ENCODE data around the gene TRERF1. TPM values are rescaled to one million over a fixed set of nuclear protein-coding genes. Genes with fewer than 3 reads are reported as not detected.

TRERF1 gene
- total RNA-seq, 4 donors from 2014 or later, result 3.3 to 16.3 (median 7.2) TPM

- H3K4me3 ChIP-seq, result no peak overlapping the region
- TF ChIP-seq POLR2A (IDR thresholded peaks at IDR 0.05) (no peak), CTCF (IDR thresholded peaks at IDR 0.05) (no peak)
- no peak for DNase-seq
- H3K36me3 ChIP-seq, result no peaks in the 10 kb centered on the region
- H3K27me3 ChIP-seq, result no peaks in the 10 kb centered on the region
- no peak overlapping the region for H3K27ac ChIP-seq
- H3K4me1 ChIP-seq, result no peaks in the 10 kb centered on the region
- intact Hi-C loops (cut with DNase I; ENCODE audit: low total_unique reads), result no loop called here
- no peaks in the 10 kb centered on the region for H3K9me3 ChIP-seq
These were observed 17.5 kb downstream of the TRERF1 start for GRCh38 chr6:42434237-42434636.

GRCh38 chr6:42433409-42433808, 18.3 kb downstream of the TRERF1 start:
- Histone ChIP-seq H3K27me3 (no peaks in the 10 kb centered on the region), H3K4me1 (no peaks in the 10 kb centered on the region), H3K4me3 (no peak overlapping the region), H3K27ac (no peak overlapping the region), H3K9me3 (no peaks in the 10 kb centered on the region), H3K36me3 (no peaks in the 10 kb centered on the region)
- intact Hi-C loops (cut with DNase I; ENCODE audit: low total_unique reads), result no loop called here
- TF ChIP-seq CTCF (IDR thresholded peaks at IDR 0.05) (no peak), POLR2A (IDR thresholded peaks at IDR 0.05) (no peak)
- no peak for DNase-seq

GRCh38 chr6:42431877-42432276, 19.8 kb downstream of the TRERF1 start:
- H3K36me3 ChIP-seq, result no peaks in the 10 kb centered on the region
- no peak for DNase-seq
- H3K27ac ChIP-seq, result no peak overlapping the region
- no peak overlapping the region for H3K4me3 ChIP-seq
- intact Hi-C loops (cut with DNase I; ENCODE audit: low total_unique reads), result no loop called here
- TF ChIP-seq CTCF (IDR thresholded peaks at IDR 0.05) (no peak), POLR2A (IDR thresholded peaks at IDR 0.05) (no peak)
- no peaks in the 10 kb centered on the region for H3K9me3 ChIP-seq
- H3K27me3 ChIP-seq, result no peaks in the 10 kb centered on the region
- H3K4me1 ChIP-seq, result no peaks in the 10 kb centered on the region

GRCh38 chr6:42431356-42431755, 20.4 kb downstream of the TRERF1 start:
- no peak for TF ChIP-seq CTCF (IDR thresholded peaks at IDR 0.05)
- no peak for TF ChIP-seq POLR2A (IDR thresholded peaks at IDR 0.05)
- Histone ChIP-seq H3K4me3 (no peak overlapping the region), H3K36me3 (no peaks in the 10 kb centered on the region), H3K27ac (no peak overlapping the region), H3K9me3 (no peaks in the 10 kb centered on the region), H3K4me1 (no peaks in the 10 kb centered on the region), H3K27me3 (no peaks in the 10 kb centered on the region)
- DNase-seq, result no peak
- intact Hi-C loops (cut with DNase I; ENCODE audit: low total_unique reads), result no loop called here

GRCh38 chr6:42429836-42430235, 21.9 kb downstream of the TRERF1 start:
- Histone ChIP-seq H3K27ac (no peak overlapping the region), H3K36me3 (no peaks in the 10 kb centered on the region), H3K9me3 (no peaks in the 10 kb centered on the region), H3K4me3 (no peak overlapping the region), H3K4me1 (no peaks in the 10 kb centered on the region), H3K27me3 (no peaks in the 10 kb centered on the region)
- DNase-seq, result no peak
- TF ChIP-seq POLR2A (IDR thresholded peaks at IDR 0.05) (no peak), CTCF (IDR thresholded peaks at IDR 0.05) (no peak)
- intact Hi-C loops (cut with DNase I; ENCODE audit: low total_unique reads), result no loop called here
